HepG2 (cell line): ENCODE measurements around the gene RCBTB2. TPM values are rescaled to one million over a fixed set of nuclear protein-coding genes. Genes with fewer than 3 reads are reported as not detected.

ENCODE experiments used
- AHR ChIP-seq: IDR thresholded peaks from 2 replicates; pipeline ENCODE4 v1.6.1; 2018; ENCODE audit warnings: missing genetic modification reagents, missing compliant biosample characterization
- BCL6 ChIP-seq: IDR thresholded peaks from 2 replicates; pipeline ENCODE4 v1.6.1; 2016; ENCODE audit warnings: missing genetic modification reagents, missing compliant biosample characterization
- CCDC6 ChIP-seq: sonication (generic); formaldehyde crosslinking; IDR thresholded peaks from 2 replicates; pipeline ENCODE4 v1.8.1; 2022; ENCODE audit warnings: mild to moderate bottlenecking, missing genetic modification reagents, moderate library complexity
- CHCHD3 ChIP-seq: sonication (generic); formaldehyde crosslinking; IDR thresholded peaks from 2 replicates; pipeline ENCODE4 v1.8.0; 2022; ENCODE audit warnings: mild to moderate bottlenecking, missing genetic modification reagents, moderate library complexity
- FOSL2 ChIP-seq: sonication (generic); formaldehyde crosslinking; IDR thresholded peaks from 2 replicates; pipeline ENCODE4 v1.4.0; 2020; ENCODE audit warnings: missing genetic modification reagents
- FOXJ3 ChIP-seq: sonication (generic); formaldehyde crosslinking; IDR thresholded peaks from 2 replicates; pipeline ENCODE4 v1.4.0; 2020; ENCODE audit warnings: missing genetic modification reagents, mild to moderate bottlenecking, borderline replicate concordance
- KDM5A ChIP-seq: fragments of 200-600 bp; sonication (generic); IDR thresholded peaks from 2 replicates; pipeline ENCODE4 v1.7.0; 2018; ENCODE audit warnings: antibody characterized with exemption, mild to moderate bottlenecking, low read length, borderline replicate concordance
- NCOA2 ChIP-seq: sonication (generic); formaldehyde crosslinking; IDR thresholded peaks from 2 replicates; pipeline ENCODE4 v1.8.0; 2022; ENCODE audit warnings: inconsistent platforms
- PAWR ChIP-seq: sonication (generic); formaldehyde crosslinking; IDR thresholded peaks from 2 replicates; pipeline ENCODE4 v1.4.0; 2020; ENCODE audit warnings: missing genetic modification reagents, mild to moderate bottlenecking, borderline replicate concordance
- PITX1 ChIP-seq: sonication (generic); formaldehyde crosslinking; IDR thresholded peaks from 2 replicates; pipeline ENCODE4 v1.5.1; 2020; ENCODE audit warnings: mild to moderate bottlenecking, missing genetic modification reagents
- RXRB ChIP-seq: IDR thresholded peaks from 2 replicates; pipeline ENCODE4 v1.6.1; 2016; ENCODE audit warnings: borderline replicate concordance, missing genetic modification reagents, missing compliant biosample characterization
- SIX4 ChIP-seq: sonication (generic); formaldehyde crosslinking; IDR thresholded peaks from 2 replicates; pipeline ENCODE4 v1.4.0; 2020; ENCODE audit warnings: missing genetic modification reagents
- SMAD3 ChIP-seq: sonication (generic); formaldehyde crosslinking; IDR thresholded peaks from 2 replicates; pipeline ENCODE4 v1.4.0; 2020; ENCODE audit warnings: missing genetic modification reagents
- SRF ChIP-seq: IDR thresholded peaks from 2 replicates; pipeline ENCODE4 v1.6.1; 2011; ENCODE audit warnings: mild to moderate bottlenecking, low read depth, low read length, moderate library complexity
- ZBTB3 ChIP-seq: sonication (generic); formaldehyde crosslinking; IDR thresholded peaks from 2 replicates; pipeline ENCODE4 v1.4.0; 2020; ENCODE audit warnings: low read depth, mild to moderate bottlenecking, moderate library complexity, missing genetic modification reagents, borderline replicate concordance
- ZNF773 ChIP-seq: sonication (generic); formaldehyde crosslinking; IDR thresholded peaks from 2 replicates; pipeline ENCODE4 v1.4.0; 2020; ENCODE audit warnings: missing genetic modification reagents, borderline replicate concordance
- ZNF788 ChIP-seq: sonication (generic); formaldehyde crosslinking; IDR thresholded peaks from 2 replicates; pipeline ENCODE4 v1.5.0; 2020; ENCODE audit warnings: mild to moderate bottlenecking, missing genetic modification reagents, borderline replicate concordance
- ZNF790 ChIP-seq: sonication (generic); formaldehyde crosslinking; IDR thresholded peaks from 2 replicates; pipeline ENCODE4 v1.8.0; 2022; ENCODE audit warnings: missing genetic modification reagents, mild to moderate bottlenecking, borderline replicate concordance
- polyA plus RNA-seq, 8 experiments: library from polyadenylated mRNA; depleted of rRNA in 3 of 8; stranded (reverse) in 7 of 8; unstranded in 1 of 8; fragments of >200 nt; fragmentation: Illumina TruSeq in 4 of 8; extraction: Trizol in 4 of 8; gene quantifications; 2 replicates each; pipeline versions ENCODE4 v1.2.1 to v1.2.3, GENCODE V29; 2011 to 2016; ENCODE audit warnings: low read depth in 4 of 8, missing spikeins in 1 of 8, mixed read lengths in 1 of 8; ENCODE audit not compliant: insufficient read depth in 1 of 8
- total RNA-seq, 5 experiments: library from RNA; depleted of rRNA; stranded (reverse); fragments of >200 nt; fragmentation: Illumina TruSeq; extraction: Trizol; gene quantifications; 2 replicates each; pipeline ENCODE4 v1.2.3, GENCODE V29; 2016; ENCODE audit warnings: low read depth in 1 of 5
- TF ChIP-seq, protein P1 (sequence below): sonication (generic); formaldehyde crosslinking; IDR thresholded peaks from 2 replicates; pipeline ENCODE4 v1.8.1; 2023; ENCODE audit warnings: mild to moderate bottlenecking, missing genetic modification reagents
- TF ChIP-seq, protein P2 (sequence below): sonication (generic); formaldehyde crosslinking; conservative IDR thresholded peaks from 2 replicates; pipeline ENCODE4 v1.8.0; 2022; ENCODE audit warnings: low read depth, missing genetic modification reagents

RCBTB2 gene
- total and polyA plus RNA-seq, 2 of the 13 experiments (the other 11 are each of a cell fraction or from before 2014, with no cell fraction given), result 1.9 to 2.7 TPM

DNA sequence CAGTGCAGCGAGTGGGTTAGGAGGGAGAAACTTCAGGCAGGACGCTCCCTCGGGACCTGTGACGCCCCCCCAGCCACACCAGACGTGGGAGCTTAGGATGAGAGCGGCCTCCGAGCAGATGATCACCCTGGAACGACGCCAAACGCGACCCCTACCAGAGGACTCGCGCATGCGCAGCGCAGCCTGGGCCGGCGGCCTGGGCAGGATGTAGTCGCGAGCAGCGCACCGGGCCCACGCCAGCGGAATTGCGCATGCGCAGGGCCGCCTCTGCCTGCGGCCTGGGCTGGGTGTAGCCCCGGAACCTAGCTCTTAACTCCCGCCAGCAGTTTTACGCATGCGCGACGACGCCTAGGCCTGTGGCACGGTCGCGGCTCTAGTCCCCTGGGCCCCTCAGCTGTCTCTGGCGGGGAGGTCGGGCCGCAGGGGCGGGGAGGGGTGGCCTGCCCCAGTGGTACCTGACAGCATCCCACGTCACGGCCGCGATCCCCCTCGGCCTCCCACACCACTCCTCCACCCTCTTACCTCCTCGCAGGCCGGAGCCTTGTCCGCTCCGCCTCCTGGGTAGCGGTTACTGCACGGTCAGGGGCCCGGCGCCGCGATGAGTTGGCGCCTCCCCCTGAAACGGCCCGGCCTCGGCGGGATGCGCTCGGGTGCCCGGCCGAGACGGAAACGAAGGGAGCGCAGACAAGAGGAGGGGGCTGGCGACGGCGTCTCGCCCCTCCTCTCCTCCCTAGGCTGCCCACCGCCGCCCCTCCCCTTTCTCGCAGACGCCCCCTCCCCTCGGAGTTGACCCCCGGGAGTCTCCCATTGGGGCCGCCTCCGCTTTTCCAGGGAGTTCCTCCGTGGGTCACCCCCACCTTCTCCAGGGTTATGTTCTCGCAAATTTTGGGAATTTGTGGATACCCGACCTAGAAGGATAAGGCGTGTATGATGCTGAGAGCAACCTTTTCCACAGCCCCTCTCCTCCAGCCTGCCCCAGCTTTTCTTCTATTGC is at the start of gene RCBTB2 (continued):
- TF ChIP-seq, protein P1, sequence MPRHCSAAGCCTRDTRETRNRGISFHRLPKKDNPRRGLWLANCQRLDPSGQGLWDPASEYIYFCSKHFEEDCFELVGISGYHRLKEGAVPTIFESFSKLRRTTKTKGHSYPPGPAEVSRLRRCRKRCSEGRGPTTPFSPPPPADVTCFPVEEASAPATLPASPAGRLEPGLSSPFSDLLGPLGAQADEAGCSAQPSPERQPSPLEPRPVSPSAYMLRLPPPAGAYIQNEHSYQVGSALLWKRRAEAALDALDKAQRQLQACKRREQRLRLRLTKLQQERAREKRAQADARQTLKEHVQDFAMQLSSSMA (CRISPR knock-in tag), result no peak; the same call in 1 of the 2 replicates
- TF ChIP-seq RXRB (CRISPR knock-in tag), result 0 out of 2 replicates have a peak, but pooled peaks have one; percentile 22
- no peak for TF ChIP-seq PAWR
- no peak for TF ChIP-seq FOSL2 (CRISPR knock-in tag)
- TF ChIP-seq SMAD3 (CRISPR knock-in tag), result no peak
- TF ChIP-seq ZNF773 (CRISPR knock-in tag), result peak; percentile 93; the same call in 1 of the 2 replicates
- TF ChIP-seq CCDC6, result peak; percentile 12; the same call in 1 of the 2 replicates
- TF ChIP-seq FOXJ3 (CRISPR knock-in tag), result 0 out of 2 replicates have a peak, but pooled peaks have one; percentile 20
- TF ChIP-seq CHCHD3 (CRISPR knock-in tag), result peak; percentile 87; the same call in 1 of the 2 replicates
- TF ChIP-seq ZBTB3, result 0 out of 2 replicates have a peak, but pooled peaks have one; percentile 9
- peak; percentile 82; the same call in 1 of the 2 replicates for TF ChIP-seq ZNF788 (CRISPR knock-in tag)
- TF ChIP-seq, protein P2, sequence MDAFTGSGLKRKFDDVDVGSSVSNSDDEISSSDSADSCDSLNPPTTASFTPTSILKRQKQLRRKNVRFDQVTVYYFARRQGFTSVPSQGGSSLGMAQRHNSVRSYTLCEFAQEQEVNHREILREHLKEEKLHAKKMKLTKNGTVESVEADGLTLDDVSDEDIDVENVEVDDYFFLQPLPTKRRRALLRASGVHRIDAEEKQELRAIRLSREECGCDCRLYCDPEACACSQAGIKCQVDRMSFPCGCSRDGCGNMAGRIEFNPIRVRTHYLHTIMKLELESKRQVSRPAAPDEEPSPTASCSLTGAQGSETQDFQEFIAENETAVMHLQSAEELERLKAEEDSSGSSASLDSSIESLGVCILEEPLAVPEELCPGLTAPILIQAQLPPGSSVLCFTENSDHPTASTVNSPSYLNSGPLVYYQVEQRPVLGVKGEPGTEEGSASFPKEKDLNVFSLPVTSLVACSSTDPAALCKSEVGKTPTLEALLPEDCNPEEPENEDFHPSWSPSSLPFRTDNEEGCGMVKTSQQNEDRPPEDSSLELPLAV (CRISPR knock-in tag), result no peak
- TF ChIP-seq BCL6 (CRISPR knock-in tag), result peak; percentile 34; the same call in 1 of the 2 replicates
- 0 out of 2 replicates have a peak, but pooled peaks have one; percentile 12 for TF ChIP-seq NCOA2
- TF ChIP-seq ZNF790, result no peak
- no peak for TF ChIP-seq SRF
- TF ChIP-seq PITX1 (CRISPR knock-in tag), result peak; percentile 71
- peak; percentile 68; the same call in 1 of the 2 replicates for TF ChIP-seq AHR (CRISPR knock-in tag)
- TF ChIP-seq KDM5A, result peak; percentile 46; the same call in 1 of the 2 replicates
- no peak for TF ChIP-seq SIX4 (CRISPR knock-in tag)
